Ishikawa (cell line): Measurements from ENCODE around the gene GPD2.

Source experiments
- CREB1 ChIP-seq: IDR thresholded peaks from 2 replicates; pipeline ENCODE4 v1.6.1; 2012; ENCODE audit warnings: low read depth
- EGR1 ChIP-seq: IDR thresholded peaks from 2 replicates; pipeline ENCODE4 v1.6.1; 2012
- EP300 ChIP-seq: IDR thresholded peaks from 2 replicates; pipeline ENCODE4 v1.6.1; 2012; ENCODE audit warnings: borderline replicate concordance
- FOXM1 ChIP-seq: IDR thresholded peaks from 2 replicates; pipeline ENCODE4 v1.6.1; 2012; ENCODE audit warnings: low read depth, borderline replicate concordance
- RAD21 ChIP-seq: IDR thresholded peaks from 2 replicates; pipeline ENCODE4 v1.6.1; 2012; ENCODE audit warnings: low read depth
- TAF1 ChIP-seq: IDR thresholded peaks from 2 replicates; pipeline ENCODE4 v1.6.1; 2012; ENCODE audit warnings: low read depth, mild to moderate bottlenecking
- TCF12 ChIP-seq: IDR thresholded peaks from 2 replicates; pipeline ENCODE4 v1.6.1; 2012; ENCODE audit warnings: low read depth
- YY1 ChIP-seq: IDR thresholded peaks from 2 replicates; pipeline ENCODE4 v1.6.1; 2012; ENCODE audit warnings: low read depth
- ZBTB7A ChIP-seq: IDR thresholded peaks from 2 replicates; pipeline ENCODE4 v1.6.1; 2012; ENCODE audit warnings: low read depth
- TF ChIP-seq, protein P1 (sequence below): IDR thresholded peaks from 2 replicates; pipeline ENCODE4 v1.6.1; 2012; ENCODE audit warnings: low read depth, mild to moderate bottlenecking
- TF ChIP-seq, protein P2 (sequence below): IDR thresholded peaks from 2 replicates; pipeline ENCODE4 v1.6.1; 2012
- TF ChIP-seq, protein P3 (sequence below): IDR thresholded peaks from 2 replicates; pipeline ENCODE4 v1.6.1; 2012

DNA sequence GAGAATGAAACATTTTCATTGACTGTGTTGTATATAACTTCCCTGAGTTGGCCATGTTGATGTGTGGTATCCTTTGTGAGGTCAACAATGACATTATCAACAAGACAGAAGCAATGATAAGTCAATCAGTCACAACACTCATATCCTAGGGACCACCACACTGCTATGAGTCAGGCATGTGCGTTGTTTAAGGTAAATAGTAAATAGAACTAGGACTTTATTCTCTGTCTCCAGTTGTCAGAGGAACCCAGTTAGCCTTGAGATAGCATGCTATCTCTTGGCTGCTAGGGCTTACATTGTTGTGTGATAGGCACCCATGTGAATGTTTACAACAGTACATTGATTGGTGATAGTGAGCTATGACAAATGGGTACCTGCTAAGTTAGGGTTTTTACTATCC, 37.3 kb downstream of the GPD2 start:
- TF ChIP-seq EGR1 (no peak), TCF12 (no peak), YY1 (no peak), EP300 (no peak), RAD21 (no peak), TAF1 (no peak), ZBTB7A (no peak), CREB1 (no peak), FOXM1 (no peak)
- TF ChIP-seq, protein P1, sequence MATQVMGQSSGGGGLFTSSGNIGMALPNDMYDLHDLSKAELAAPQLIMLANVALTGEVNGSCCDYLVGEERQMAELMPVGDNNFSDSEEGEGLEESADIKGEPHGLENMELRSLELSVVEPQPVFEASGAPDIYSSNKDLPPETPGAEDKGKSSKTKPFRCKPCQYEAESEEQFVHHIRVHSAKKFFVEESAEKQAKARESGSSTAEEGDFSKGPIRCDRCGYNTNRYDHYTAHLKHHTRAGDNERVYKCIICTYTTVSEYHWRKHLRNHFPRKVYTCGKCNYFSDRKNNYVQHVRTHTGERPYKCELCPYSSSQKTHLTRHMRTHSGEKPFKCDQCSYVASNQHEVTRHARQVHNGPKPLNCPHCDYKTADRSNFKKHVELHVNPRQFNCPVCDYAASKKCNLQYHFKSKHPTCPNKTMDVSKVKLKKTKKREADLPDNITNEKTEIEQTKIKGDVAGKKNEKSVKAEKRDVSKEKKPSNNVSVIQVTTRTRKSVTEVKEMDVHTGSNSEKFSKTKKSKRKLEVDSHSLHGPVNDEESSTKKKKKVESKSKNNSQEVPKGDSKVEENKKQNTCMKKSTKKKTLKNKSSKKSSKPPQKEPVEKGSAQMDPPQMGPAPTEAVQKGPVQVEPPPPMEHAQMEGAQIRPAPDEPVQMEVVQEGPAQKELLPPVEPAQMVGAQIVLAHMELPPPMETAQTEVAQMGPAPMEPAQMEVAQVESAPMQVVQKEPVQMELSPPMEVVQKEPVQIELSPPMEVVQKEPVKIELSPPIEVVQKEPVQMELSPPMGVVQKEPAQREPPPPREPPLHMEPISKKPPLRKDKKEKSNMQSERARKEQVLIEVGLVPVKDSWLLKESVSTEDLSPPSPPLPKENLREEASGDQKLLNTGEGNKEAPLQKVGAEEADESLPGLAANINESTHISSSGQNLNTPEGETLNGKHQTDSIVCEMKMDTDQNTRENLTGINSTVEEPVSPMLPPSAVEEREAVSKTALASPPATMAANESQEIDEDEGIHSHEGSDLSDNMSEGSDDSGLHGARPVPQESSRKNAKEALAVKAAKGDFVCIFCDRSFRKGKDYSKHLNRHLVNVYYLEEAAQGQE, result no peak
- TF ChIP-seq, protein P2, sequence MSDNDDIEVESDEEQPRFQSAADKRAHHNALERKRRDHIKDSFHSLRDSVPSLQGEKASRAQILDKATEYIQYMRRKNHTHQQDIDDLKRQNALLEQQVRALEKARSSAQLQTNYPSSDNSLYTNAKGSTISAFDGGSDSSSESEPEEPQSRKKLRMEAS, result no peak
- TF ChIP-seq, protein P3, sequence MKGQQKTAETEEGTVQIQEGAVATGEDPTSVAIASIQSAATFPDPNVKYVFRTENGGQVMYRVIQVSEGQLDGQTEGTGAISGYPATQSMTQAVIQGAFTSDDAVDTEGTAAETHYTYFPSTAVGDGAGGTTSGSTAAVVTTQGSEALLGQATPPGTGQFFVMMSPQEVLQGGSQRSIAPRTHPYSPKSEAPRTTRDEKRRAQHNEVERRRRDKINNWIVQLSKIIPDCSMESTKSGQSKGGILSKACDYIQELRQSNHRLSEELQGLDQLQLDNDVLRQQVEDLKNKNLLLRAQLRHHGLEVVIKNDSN, result no peak
